Testis (tissue), 2 donors: Measurements from ENCODE around the gene EFEMP2.

ENCODE experiments used
- POLR2A ChIP-seq: fragments of 450-650 bp; IDR thresholded peaks from one replicate; pipeline ENCODE4 v1.6.1; 2017; ENCODE audit warnings: antibody characterized with exemption, mild to moderate bottlenecking, moderate library complexity
- TF ChIP-seq, protein P1 (sequence below), 3 experiments: fragments of 450-650 bp in 2 of 3; fragments of 200-600 bp in 1 of 3; sonication (generic) in 1 of 3; IDR thresholded peaks; one replicate each; pipeline ENCODE4 v1.5.1; 2016 to 2019; ENCODE audit warnings: antibody characterized with exemption in 3 of 3, mild to moderate bottlenecking in 2 of 3, moderate library complexity in 1 of 3

DNA sequence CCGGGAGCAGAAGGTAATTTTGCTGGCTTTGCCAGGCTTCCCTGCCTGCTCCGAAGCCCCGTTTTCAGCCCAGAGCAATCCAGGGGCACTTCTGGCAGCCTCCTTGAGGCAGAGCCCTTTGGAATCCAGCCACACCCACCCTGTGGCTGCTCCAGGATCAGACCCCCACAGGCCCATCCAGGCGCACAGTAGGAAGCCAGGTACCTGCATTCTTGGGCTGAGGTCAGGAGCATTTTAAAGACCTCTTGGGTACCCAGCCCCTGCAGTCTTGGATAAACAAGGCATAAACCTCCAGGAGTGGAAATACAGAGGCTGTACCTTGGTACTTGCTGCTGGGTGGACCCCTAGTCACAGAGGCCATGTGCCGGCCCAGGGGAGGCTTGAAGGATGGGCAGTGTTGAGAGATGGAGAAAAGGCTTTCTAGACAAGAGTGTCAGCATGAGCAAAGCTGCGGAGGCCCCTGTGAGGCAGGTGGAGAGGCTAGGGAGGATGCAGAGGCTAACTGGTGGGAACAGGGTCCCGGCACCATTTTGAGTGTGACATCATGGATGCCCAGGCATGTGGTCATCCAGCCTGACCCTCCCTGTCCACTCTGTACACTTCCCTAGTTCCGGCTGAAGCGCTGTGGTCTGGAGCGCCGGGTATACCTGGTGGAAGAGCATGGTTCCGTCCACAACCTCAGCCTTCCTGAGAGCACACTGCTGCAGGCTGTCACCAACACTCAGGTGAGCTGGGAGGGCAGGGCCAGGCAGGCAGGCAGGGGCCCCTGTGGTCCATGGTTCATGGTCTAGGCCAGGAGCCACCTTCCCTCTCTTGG is 8.5 kb downstream of the EFEMP2 start:
- TF ChIP-seq, protein P1, sequence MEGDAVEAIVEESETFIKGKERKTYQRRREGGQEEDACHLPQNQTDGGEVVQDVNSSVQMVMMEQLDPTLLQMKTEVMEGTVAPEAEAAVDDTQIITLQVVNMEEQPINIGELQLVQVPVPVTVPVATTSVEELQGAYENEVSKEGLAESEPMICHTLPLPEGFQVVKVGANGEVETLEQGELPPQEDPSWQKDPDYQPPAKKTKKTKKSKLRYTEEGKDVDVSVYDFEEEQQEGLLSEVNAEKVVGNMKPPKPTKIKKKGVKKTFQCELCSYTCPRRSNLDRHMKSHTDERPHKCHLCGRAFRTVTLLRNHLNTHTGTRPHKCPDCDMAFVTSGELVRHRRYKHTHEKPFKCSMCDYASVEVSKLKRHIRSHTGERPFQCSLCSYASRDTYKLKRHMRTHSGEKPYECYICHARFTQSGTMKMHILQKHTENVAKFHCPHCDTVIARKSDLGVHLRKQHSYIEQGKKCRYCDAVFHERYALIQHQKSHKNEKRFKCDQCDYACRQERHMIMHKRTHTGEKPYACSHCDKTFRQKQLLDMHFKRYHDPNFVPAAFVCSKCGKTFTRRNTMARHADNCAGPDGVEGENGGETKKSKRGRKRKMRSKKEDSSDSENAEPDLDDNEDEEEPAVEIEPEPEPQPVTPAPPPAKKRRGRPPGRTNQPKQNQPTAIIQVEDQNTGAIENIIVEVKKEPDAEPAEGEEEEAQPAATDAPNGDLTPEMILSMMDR (IDR thresholded peaks at IDR 0.05): no peak
- no peak for TF ChIP-seq POLR2A
